HepG2 (cell line): ENCODE results near the gene IQCE. TPM values are rescaled to one million over a fixed set of nuclear protein-coding genes. Genes with fewer than 3 reads are reported as not detected.

Experiments
- ATF6 ChIP-seq: sonication (generic); formaldehyde crosslinking; conservative IDR thresholded peaks from 2 replicates; pipeline ENCODE4 v1.4.0; 2020; ENCODE audit warnings: missing genetic modification reagents
- CAMTA2 ChIP-seq: sonication (generic); formaldehyde crosslinking; IDR thresholded peaks from 2 replicates; pipeline ENCODE4 v1.4.0; 2020; ENCODE audit warnings: mild to moderate bottlenecking, missing genetic modification reagents, borderline replicate concordance
- CENPBD1 ChIP-seq: sonication (generic); formaldehyde crosslinking; IDR thresholded peaks from 2 replicates; pipeline ENCODE4 v1.8.0; 2022; ENCODE audit warnings: missing genetic modification reagents, low read depth, mild to moderate bottlenecking, borderline replicate concordance
- DRAP1 ChIP-seq: IDR thresholded peaks from 2 replicates; pipeline ENCODE4 v1.6.1; 2016; ENCODE audit warnings: missing genetic modification reagents, missing compliant biosample characterization
- EHMT2 ChIP-seq: fragments of 200-600 bp; sonication (generic); IDR thresholded peaks from 2 replicates; pipeline ENCODE4 v1.7.0; 2017; ENCODE audit warnings: antibody characterized with exemption, low read depth, low read length, borderline replicate concordance
- GABPB1 ChIP-seq: IDR thresholded peaks from 2 replicates; pipeline ENCODE4 v1.6.1; 2016; ENCODE audit warnings: mild to moderate bottlenecking, missing genetic modification reagents, moderate library complexity, missing compliant biosample characterization
- GATA4 ChIP-seq: sonication (generic); IDR thresholded peaks from 2 replicates; pipeline ENCODE4 v1.6.1; 2016; ENCODE audit warnings: antibody characterized with exemption, low read depth, borderline replicate concordance
- GPN1 ChIP-seq: sonication (generic); formaldehyde crosslinking; IDR thresholded peaks from 2 replicates; pipeline ENCODE4 v1.5.1; 2020; ENCODE audit warnings: missing genetic modification reagents, borderline replicate concordance
- IKZF5 ChIP-seq: IDR thresholded peaks from 2 replicates; pipeline ENCODE4 v1.6.1; 2018; ENCODE audit warnings: missing genetic modification reagents, mild to moderate bottlenecking, missing compliant biosample characterization
- KLF9 ChIP-seq: IDR thresholded peaks from 2 replicates; pipeline ENCODE4 v1.6.1; 2016; ENCODE audit warnings: low read depth
- NCOA5 ChIP-seq: sonication (generic); formaldehyde crosslinking; IDR thresholded peaks from 2 replicates; pipeline ENCODE4 v1.4.0; 2020; ENCODE audit warnings: missing genetic modification reagents
- NFKBIZ ChIP-seq: IDR thresholded peaks from 2 replicates; pipeline ENCODE4 v1.6.1; 2018; ENCODE audit warnings: missing genetic modification reagents, missing compliant biosample characterization
- RNF2 ChIP-seq: fragments of 450-650 bp; conservative IDR thresholded peaks from 2 replicates; pipeline ENCODE4 v1.6.1; 2016; ENCODE audit warnings: low read depth
- TFAP4 ChIP-seq: sonication (generic); IDR thresholded peaks from 2 replicates; pipeline ENCODE4 v1.6.1; 2016; ENCODE audit warnings: low read depth, borderline replicate concordance
- THYN1 ChIP-seq: sonication (generic); formaldehyde crosslinking; IDR thresholded peaks from 2 replicates; pipeline ENCODE4 v1.8.1; 2023; ENCODE audit warnings: low read depth, mild to moderate bottlenecking, moderate library complexity, missing genetic modification reagents, borderline replicate concordance
- ZBTB33 ChIP-seq: sonication (generic); formaldehyde crosslinking; IDR thresholded peaks from 2 replicates; pipeline ENCODE4 v1.4.0; 2020; ENCODE audit warnings: missing genetic modification reagents
- ZFP91 ChIP-seq: sonication (generic); formaldehyde crosslinking; IDR thresholded peaks from 2 replicates; pipeline ENCODE4 v1.9.0; 2022; ENCODE audit warnings: missing genetic modification reagents, mild to moderate bottlenecking, borderline replicate concordance
- ZNF446 ChIP-seq: sonication (generic); formaldehyde crosslinking; IDR thresholded peaks from 2 replicates; pipeline ENCODE4 v1.5.0; 2020; ENCODE audit warnings: mild to moderate bottlenecking, missing genetic modification reagents
- ZNF678 ChIP-seq: sonication (generic); formaldehyde crosslinking; IDR thresholded peaks from 2 replicates; pipeline ENCODE4 v1.4.0; 2020; ENCODE audit warnings: mild to moderate bottlenecking, missing genetic modification reagents
- ZNF878 ChIP-seq: sonication (generic); formaldehyde crosslinking; IDR thresholded peaks from 2 replicates; pipeline ENCODE4 v1.8.1; 2023; ENCODE audit warnings: mild to moderate bottlenecking, missing genetic modification reagents, moderate library complexity
- polyA plus RNA-seq, 8 experiments: library from polyadenylated mRNA; depleted of rRNA in 3 of 8; stranded (reverse) in 7 of 8; unstranded in 1 of 8; fragments of >200 nt; fragmentation: Illumina TruSeq in 4 of 8; extraction: Trizol in 4 of 8; gene quantifications; 2 replicates each; pipeline versions ENCODE4 v1.2.1 to v1.2.3, GENCODE V29; 2011 to 2016; ENCODE audit warnings: low read depth in 4 of 8, missing spikeins in 1 of 8, mixed read lengths in 1 of 8; ENCODE audit not compliant: insufficient read depth in 1 of 8
- total RNA-seq, 5 experiments: library from RNA; depleted of rRNA; stranded (reverse); fragments of >200 nt; fragmentation: Illumina TruSeq; extraction: Trizol; gene quantifications; 2 replicates each; pipeline ENCODE4 v1.2.3, GENCODE V29; 2016; ENCODE audit warnings: low read depth in 1 of 5

Gene IQCE
- total and polyA plus RNA-seq, 2 of the 13 experiments (the other 11 are each of a cell fraction or from before 2014, with no cell fraction given), result 1.5 to 2.5 TPM

GRCh38 chr7:2638224-2638991 lies 79.6 kb downstream of the IQCE start (continued):
- TF ChIP-seq ATF6 (CRISPR knock-in tag) (no peak), KLF9 (CRISPR knock-in tag) (no peak), GPN1 (no peak), GATA4 (peak; percentile 25; the same call in 1 of the 2 replicates), ZBTB33 (CRISPR knock-in tag) (peak; percentile 97), THYN1 (CRISPR knock-in tag) (no peak), RNF2 (peak; percentile 73), TFAP4 (peak; percentile 63; the same call in 1 of the 2 replicates), IKZF5 (CRISPR knock-in tag) (peak; percentile 85), CAMTA2 (no peak), NFKBIZ (no peak), NCOA5 (CRISPR knock-in tag) (0 out of 2 replicates have a peak, but pooled peaks have one; percentile 23), DRAP1 (CRISPR knock-in tag) (no peak), GABPB1 (CRISPR knock-in tag) (peak; percentile 74), EHMT2 (no peak), ZFP91 (CRISPR knock-in tag) (peak; percentile 53), ZNF446 (peak; percentile 68; the same call in 1 of the 2 replicates), ZNF678 (CRISPR knock-in tag) (no peak), CENPBD1 (CRISPR knock-in tag) (no peak), ZNF878 (peak; percentile 89; the same call in 1 of the 2 replicates)
